SK-N-SH treated with all-trans-retinoic acid at 6 μM for 48 hours (cell line): Measurements from ENCODE around the gene ARAP3.

ENCODE experiments used
- ATAC-seq: fragments of 200-7000 bp; cut with Tn5 transposase; 3 replicates; pipeline ENCODE4 v1.9.1; 2020; ENCODE audit warnings: mild to moderate bottlenecking, moderate library complexity
- ARNTL ChIP-seq: fragments of 450-650 bp; formaldehyde crosslinking; IDR thresholded peaks from 2 replicates; pipeline ENCODE4 v1.5.0; 2020; ENCODE audit warnings: low read depth, mild to moderate bottlenecking, moderate library complexity, borderline replicate concordance
- BACH2 ChIP-seq: fragments of 250-450 bp; sonication (Bioruptor Pico); IDR thresholded peaks from 2 replicates; pipeline ENCODE4 v1.9.0; 2021; ENCODE audit warnings: mild to moderate bottlenecking, borderline replicate concordance
- CSDC2 ChIP-seq: fragments of 250-450 bp; sonication (Bioruptor Pico); IDR thresholded peaks from 2 replicates; pipeline ENCODE4 v1.5.0; 2020; ENCODE audit warnings: mild to moderate bottlenecking, moderate library complexity
- ESRRG ChIP-seq: fragments of 250-450 bp; sonication (Bioruptor Pico); IDR thresholded peaks from 2 replicates; pipeline ENCODE4 v1.6.1; 2021; ENCODE audit warnings: mild to moderate bottlenecking
- GLIS3 ChIP-seq: fragments of 250-450 bp; sonication (Bioruptor Pico); IDR thresholded peaks from 2 replicates; pipeline ENCODE4 v1.5.0; 2020; ENCODE audit warnings: mild to moderate bottlenecking, moderate library complexity
- ISL1 ChIP-seq: fragments of 250-450 bp; sonication (Bioruptor Pico); IDR thresholded peaks from 2 replicates; pipeline ENCODE4 v2.1.2; 2022; ENCODE audit warnings: mild to moderate bottlenecking, moderate library complexity
- POU6F1 ChIP-seq: fragments of 250-450 bp; sonication (Bioruptor Pico); IDR thresholded peaks from 2 replicates; pipeline ENCODE4 v1.8.0; 2021; ENCODE audit warnings: low read depth, mild to moderate bottlenecking, moderate library complexity, borderline replicate concordance
- PPARA ChIP-seq: fragments of 250-450 bp; sonication (Bioruptor Pico); IDR thresholded peaks from 2 replicates; pipeline ENCODE4 v1.5.0; 2020; ENCODE audit warnings: mild to moderate bottlenecking, borderline replicate concordance
- RARB ChIP-seq: fragments of 250-450 bp; sonication (Bioruptor Pico); IDR thresholded peaks from 2 replicates; pipeline ENCODE4 v1.8.0; 2021; ENCODE audit warnings: mild to moderate bottlenecking, moderate library complexity
- SNAI2 ChIP-seq: fragments of 250-450 bp; sonication (Bioruptor Pico); IDR thresholded peaks from 2 replicates; pipeline ENCODE4 v1.5.0; 2020; ENCODE audit warnings: mild to moderate bottlenecking, moderate library complexity
- TCF4 ChIP-seq: fragments of 250-450 bp; sonication (Bioruptor Pico); IDR thresholded peaks from 2 replicates; pipeline ENCODE4 v1.8.0; 2021; ENCODE audit warnings: mild to moderate bottlenecking, moderate library complexity, borderline replicate concordance
- TOX ChIP-seq: fragments of 250-450 bp; sonication (Bioruptor Pico); IDR thresholded peaks from 2 replicates; pipeline ENCODE4 v1.8.0; 2021; ENCODE audit warnings: mild to moderate bottlenecking, moderate library complexity, borderline replicate concordance
- ZC3H10 ChIP-seq: fragments of 250-450 bp; sonication (Bioruptor Pico); IDR thresholded peaks from 2 replicates; pipeline ENCODE4 v1.5.1; 2021; ENCODE audit warnings: mild to moderate bottlenecking, moderate library complexity
- ZFP3 ChIP-seq: fragments of 250-450 bp; sonication (Bioruptor Pico); IDR thresholded peaks from 2 replicates; pipeline ENCODE4 v1.5.0; 2020; ENCODE audit warnings: mild to moderate bottlenecking, moderate library complexity
- ZFP30 ChIP-seq: fragments of 450-650 bp; formaldehyde crosslinking; IDR thresholded peaks from 2 replicates; pipeline ENCODE4 v1.5.0; 2022; ENCODE audit warnings: mild to moderate bottlenecking, moderate library complexity
- ZNF565 ChIP-seq: fragments of 450-650 bp; formaldehyde crosslinking; conservative IDR thresholded peaks from 2 replicates; pipeline ENCODE4 v1.5.0; 2020; ENCODE audit warnings: low read depth, mild to moderate bottlenecking, moderate library complexity
- ZNF70 ChIP-seq: fragments of 450-650 bp; formaldehyde crosslinking; IDR thresholded peaks from 2 replicates; pipeline ENCODE4 v1.5.0; 2020; ENCODE audit warnings: mild to moderate bottlenecking, moderate library complexity
- ZNF8 ChIP-seq: fragments of 450-650 bp; formaldehyde crosslinking; IDR thresholded peaks from 2 replicates; pipeline ENCODE4 v1.5.0; 2020; ENCODE audit warnings: mild to moderate bottlenecking, moderate library complexity
- TF ChIP-seq, protein P1 (sequence below): fragments of 250-450 bp; sonication (Bioruptor Pico); IDR thresholded peaks from 2 replicates; pipeline ENCODE4 v1.8.0; 2020; ENCODE audit warnings: mild to moderate bottlenecking, moderate library complexity, borderline replicate concordance
- TF ChIP-seq, protein P2 (sequence below): fragments of 250-450 bp; sonication (Bioruptor Pico); IDR thresholded peaks from 2 replicates; pipeline ENCODE4 v1.5.1; 2021; ENCODE audit warnings: mild to moderate bottlenecking, moderate library complexity
- TF ChIP-seq, protein P3 (sequence below): fragments of 250-450 bp; sonication (Bioruptor Pico); IDR thresholded peaks from 2 replicates; pipeline ENCODE4 v1.5.1; 2020; ENCODE audit warnings: low read depth, mild to moderate bottlenecking, moderate library complexity

Gene ARAP3, protein sequence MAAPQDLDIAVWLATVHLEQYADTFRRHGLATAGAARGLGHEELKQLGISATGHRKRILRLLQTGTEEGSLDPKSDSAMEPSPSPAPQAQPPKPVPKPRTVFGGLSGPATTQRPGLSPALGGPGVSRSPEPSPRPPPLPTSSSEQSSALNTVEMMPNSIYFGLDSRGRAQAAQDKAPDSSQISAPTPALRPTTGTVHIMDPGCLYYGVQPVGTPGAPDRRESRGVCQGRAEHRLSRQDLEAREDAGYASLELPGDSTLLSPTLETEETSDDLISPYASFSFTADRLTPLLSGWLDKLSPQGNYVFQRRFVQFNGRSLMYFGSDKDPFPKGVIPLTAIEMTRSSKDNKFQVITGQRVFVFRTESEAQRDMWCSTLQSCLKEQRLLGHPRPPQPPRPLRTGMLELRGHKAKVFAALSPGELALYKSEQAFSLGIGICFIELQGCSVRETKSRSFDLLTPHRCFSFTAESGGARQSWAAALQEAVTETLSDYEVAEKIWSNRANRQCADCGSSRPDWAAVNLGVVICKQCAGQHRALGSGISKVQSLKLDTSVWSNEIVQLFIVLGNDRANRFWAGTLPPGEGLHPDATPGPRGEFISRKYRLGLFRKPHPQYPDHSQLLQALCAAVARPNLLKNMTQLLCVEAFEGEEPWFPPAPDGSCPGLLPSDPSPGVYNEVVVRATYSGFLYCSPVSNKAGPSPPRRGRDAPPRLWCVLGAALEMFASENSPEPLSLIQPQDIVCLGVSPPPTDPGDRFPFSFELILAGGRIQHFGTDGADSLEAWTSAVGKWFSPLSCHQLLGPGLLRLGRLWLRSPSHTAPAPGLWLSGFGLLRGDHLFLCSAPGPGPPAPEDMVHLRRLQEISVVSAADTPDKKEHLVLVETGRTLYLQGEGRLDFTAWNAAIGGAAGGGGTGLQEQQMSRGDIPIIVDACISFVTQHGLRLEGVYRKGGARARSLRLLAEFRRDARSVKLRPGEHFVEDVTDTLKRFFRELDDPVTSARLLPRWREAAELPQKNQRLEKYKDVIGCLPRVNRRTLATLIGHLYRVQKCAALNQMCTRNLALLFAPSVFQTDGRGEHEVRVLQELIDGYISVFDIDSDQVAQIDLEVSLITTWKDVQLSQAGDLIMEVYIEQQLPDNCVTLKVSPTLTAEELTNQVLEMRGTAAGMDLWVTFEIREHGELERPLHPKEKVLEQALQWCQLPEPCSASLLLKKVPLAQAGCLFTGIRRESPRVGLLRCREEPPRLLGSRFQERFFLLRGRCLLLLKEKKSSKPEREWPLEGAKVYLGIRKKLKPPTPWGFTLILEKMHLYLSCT (N-terminal part only)

GRCh38 chr5:141681695-141682641, at the start of gene ARAP3:
ARAP3 (minus strand) TSS chr5:141682230; CDS start chr5:141680486, 1,744 bp downstream.
- ATAC-seq = peak; percentile 89
- TF ChIP-seq ZNF70 (CRISPR knock-in tag) (peak; percentile 31; the same call in 1 of the 2 replicates), SNAI2 (CRISPR knock-in tag) (no peak), CSDC2 (CRISPR knock-in tag) (0 out of 2 replicates have a peak, but pooled peaks have one; percentile 59), GLIS3 (CRISPR knock-in tag) (no peak), ZC3H10 (no peak), BACH2 (CRISPR knock-in tag) (no peak), ZFP3 (0 out of 2 replicates have a peak, but pooled peaks have one; percentile 52), ZNF8 (CRISPR knock-in tag) (no peak), ISL1 (no peak), ZNF565 (no peak), ARNTL (no peak), ZFP30 (CRISPR knock-in tag) (no peak), PPARA (CRISPR knock-in tag) (no peak), ESRRG (CRISPR knock-in tag) (no peak), POU6F1 (CRISPR knock-in tag) (no peak), RARB (CRISPR knock-in tag) (no peak), TOX (CRISPR knock-in tag) (no peak)
- TF ChIP-seq, protein P1, sequence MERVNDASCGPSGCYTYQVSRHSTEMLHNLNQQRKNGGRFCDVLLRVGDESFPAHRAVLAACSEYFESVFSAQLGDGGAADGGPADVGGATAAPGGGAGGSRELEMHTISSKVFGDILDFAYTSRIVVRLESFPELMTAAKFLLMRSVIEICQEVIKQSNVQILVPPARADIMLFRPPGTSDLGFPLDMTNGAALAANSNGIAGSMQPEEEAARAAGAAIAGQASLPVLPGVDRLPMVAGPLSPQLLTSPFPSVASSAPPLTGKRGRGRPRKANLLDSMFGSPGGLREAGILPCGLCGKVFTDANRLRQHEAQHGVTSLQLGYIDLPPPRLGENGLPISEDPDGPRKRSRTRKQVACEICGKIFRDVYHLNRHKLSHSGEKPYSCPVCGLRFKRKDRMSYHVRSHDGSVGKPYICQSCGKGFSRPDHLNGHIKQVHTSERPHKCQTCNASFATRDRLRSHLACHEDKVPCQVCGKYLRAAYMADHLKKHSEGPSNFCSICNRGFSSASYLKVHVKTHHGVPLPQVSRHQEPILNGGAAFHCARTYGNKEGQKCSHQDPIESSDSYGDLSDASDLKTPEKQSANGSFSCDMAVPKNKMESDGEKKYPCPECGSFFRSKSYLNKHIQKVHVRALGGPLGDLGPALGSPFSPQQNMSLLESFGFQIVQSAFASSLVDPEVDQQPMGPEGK (CRISPR knock-in tag) = no peak
- TF ChIP-seq, protein P2, sequence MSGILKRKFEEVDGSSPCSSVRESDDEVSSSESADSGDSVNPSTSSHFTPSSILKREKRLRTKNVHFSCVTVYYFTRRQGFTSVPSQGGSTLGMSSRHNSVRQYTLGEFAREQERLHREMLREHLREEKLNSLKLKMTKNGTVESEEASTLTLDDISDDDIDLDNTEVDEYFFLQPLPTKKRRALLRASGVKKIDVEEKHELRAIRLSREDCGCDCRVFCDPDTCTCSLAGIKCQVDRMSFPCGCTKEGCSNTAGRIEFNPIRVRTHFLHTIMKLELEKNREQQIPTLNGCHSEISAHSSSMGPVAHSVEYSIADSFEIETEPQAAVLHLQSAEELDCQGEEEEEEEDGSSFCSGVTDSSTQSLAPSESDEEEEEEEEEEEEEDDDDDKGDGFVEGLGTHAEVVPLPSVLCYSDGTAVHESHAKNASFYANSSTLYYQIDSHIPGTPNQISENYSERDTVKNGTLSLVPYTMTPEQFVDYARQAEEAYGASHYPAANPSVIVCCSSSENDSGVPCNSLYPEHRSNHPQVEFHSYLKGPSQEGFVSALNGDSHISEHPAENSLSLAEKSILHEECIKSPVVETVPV (CRISPR knock-in tag) = no peak
- TF ChIP-seq, protein P3, sequence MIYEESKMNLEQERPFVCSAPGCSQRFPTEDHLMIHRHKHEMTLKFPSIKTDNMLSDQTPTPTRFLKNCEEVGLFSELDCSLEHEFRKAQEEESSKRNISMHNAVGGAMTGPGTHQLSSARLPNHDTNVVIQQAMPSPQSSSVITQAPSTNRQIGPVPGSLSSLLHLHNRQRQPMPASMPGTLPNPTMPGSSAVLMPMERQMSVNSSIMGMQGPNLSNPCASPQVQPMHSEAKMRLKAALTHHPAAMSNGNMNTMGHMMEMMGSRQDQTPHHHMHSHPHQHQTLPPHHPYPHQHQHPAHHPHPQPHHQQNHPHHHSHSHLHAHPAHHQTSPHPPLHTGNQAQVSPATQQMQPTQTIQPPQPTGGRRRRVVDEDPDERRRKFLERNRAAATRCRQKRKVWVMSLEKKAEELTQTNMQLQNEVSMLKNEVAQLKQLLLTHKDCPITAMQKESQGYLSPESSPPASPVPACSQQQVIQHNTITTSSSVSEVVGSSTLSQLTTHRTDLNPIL (CRISPR knock-in tag) = no peak

DNA sequence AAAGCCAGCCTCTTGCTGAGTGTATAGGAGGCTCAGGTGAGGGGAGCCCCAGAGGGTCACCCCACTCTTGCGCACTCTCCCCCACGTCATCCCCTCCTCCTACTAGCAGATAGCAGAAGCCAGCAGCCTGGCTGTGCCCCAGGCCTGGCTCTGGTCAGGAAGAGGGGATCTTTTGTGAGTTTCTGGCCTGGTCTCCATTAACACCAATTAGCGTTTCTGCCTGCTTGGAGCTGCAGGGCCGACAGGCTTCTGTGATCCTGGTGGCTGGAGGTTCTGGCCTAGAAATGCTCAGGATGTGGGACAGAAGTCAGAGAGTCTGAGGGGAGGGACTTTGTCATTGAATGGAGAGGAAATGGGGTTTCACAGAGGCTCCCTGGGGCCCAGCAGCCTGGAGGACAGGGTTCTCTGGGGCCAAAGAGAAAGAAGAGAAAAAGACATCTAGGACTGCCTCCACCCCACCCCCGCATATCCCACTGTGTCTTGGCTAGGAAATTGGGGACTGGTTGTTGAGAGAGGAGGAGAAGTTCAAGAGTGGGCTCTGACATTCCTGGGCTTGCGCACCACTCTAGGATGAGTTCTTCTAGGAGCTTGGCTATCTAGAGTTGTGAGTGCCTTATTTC, 47.5 kb upstream of the ARAP3 start:
- TF ChIP-seq TCF4 (peak; percentile 81; the same call in 1 of the 2 replicates), ZNF70 (CRISPR knock-in tag) (0 out of 2 replicates have a peak, but pooled peaks have one; percentile 20)
- TF ChIP-seq, protein P1 (CRISPR knock-in tag) = no peak
- peak; percentile 40; the same call in 1 of the 3 replicates for ATAC-seq
